Left ventricle myocardium inferior (tissue), 1 donor: ENCODE measurements around the gene PLA2R1. TPM values are rescaled to one million over a fixed set of nuclear protein-coding genes. Genes with fewer than 3 reads are reported as not detected.

Experiments
- DNase-seq: peaks from one replicate; pipeline ENCODE4 v3.0.0-alpha.2; 2020
- H3K27ac ChIP-seq: fragments of 200-600 bp; replicated peaks from 2 replicates; pipeline ENCODE4 v1.8.0; 2021
- H3K27me3 ChIP-seq: fragments of 200-600 bp; 2 replicates; pipeline ENCODE4 v1.8.0; 2021; ENCODE audit warnings: low read depth
- H3K36me3 ChIP-seq: fragments of 200-600 bp; 2 replicates; pipeline ENCODE4 v1.8.0; 2021
- H3K4me1 ChIP-seq: fragments of 200-600 bp; 2 replicates; pipeline ENCODE4 v1.8.0; 2021
- H3K4me3 ChIP-seq: fragments of 200-600 bp; 2 replicates; pipeline ENCODE4 v1.8.0; 2021; ENCODE audit warnings: mild to moderate bottlenecking, moderate library complexity
- H3K9me3 ChIP-seq: fragments of 200-600 bp; replicated peaks from 2 replicates; pipeline ENCODE4 v1.8.0; 2021
- CTCF ChIP-seq: fragments of 200-600 bp; IDR thresholded peaks from 2 replicates; pipeline ENCODE4 v1.8.0; 2021; ENCODE audit warnings: antibody characterized with exemption, mild to moderate bottlenecking, borderline replicate concordance
- intact Hi-C: fragments of 100-400 bp; cut with micrococcal nuclease; formaldehyde crosslinking; loops from one replicate; pipeline ENCODE4 v1.11.0; 2022
- total RNA-seq: library from RNA; stranded (reverse); fragmentation: NEBNext Ultra II Directional; extraction: Animal tissue kit (Norgen Biotek cat#: 25700); gene quantifications from one replicate; pipeline ENCODE4 v1.2.1, GENCODE V29; 2021
- donor health status: DM: no; HTN: yes; CAD: no; lungs with severe emphysema.

Gene PLA2R1
- total RNA-seq, 1 donor from 2014 or later: 2.3 TPM

GRCh38 chr2:160075171-160075570 is 12.8 kb upstream of the PLA2R1 start:
- H3K27ac ChIP-seq: no peak overlapping the region
- intact Hi-C loops: no loop called here
- no peaks in the 10 kb centered on the region for H3K9me3 ChIP-seq
- no peaks in the 10 kb centered on the region for H3K36me3 ChIP-seq
- H3K27me3 ChIP-seq: no peaks in the 10 kb centered on the region
- no peak for TF ChIP-seq CTCF
- no peaks in the 10 kb centered on the region for H3K4me1 ChIP-seq
- DNase-seq: no peak
- no peak overlapping the region for H3K4me3 ChIP-seq

GRCh38 chr2:160073284-160073888 is 11.0 kb upstream of the PLA2R1 start:
- no peak for TF ChIP-seq CTCF
- intact Hi-C loops: no loop called here

DNA sequence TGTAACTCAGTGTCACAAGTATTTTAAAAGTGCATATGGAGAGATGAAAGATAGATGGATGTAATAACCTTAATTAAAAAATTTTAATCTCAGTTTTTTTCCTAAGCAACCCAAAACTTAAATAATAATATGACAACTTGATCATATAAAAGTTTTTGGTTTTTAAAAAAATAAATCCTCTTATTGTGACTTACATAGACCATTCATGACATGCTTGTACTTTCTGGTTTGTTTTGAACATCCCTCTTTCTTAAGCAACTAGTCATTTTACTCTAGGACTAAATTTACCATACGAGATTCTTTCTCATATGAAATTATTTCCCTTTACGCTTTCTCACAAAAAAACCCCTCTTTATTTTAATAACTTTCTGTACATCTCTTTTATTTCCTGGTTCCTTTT is 6.5 kb upstream of the PLA2R1 start:
- H3K4me3 ChIP-seq: no peak overlapping the region
- DNase-seq: no peak

More at GRCh38 chr2:160073284-160073888, 11.0 kb upstream of the PLA2R1 start:
- DNase-seq: no peak
- Histone ChIP-seq H3K27me3 (no peaks in the 10 kb centered on the region), H3K4me1 (no peaks in the 10 kb centered on the region), H3K9me3 (peaks cover 9% of the 10 kb centered on the region), H3K4me3 (no peak overlapping the region), H3K36me3 (no peaks in the 10 kb centered on the region), H3K27ac (no peak overlapping the region)

DNA sequence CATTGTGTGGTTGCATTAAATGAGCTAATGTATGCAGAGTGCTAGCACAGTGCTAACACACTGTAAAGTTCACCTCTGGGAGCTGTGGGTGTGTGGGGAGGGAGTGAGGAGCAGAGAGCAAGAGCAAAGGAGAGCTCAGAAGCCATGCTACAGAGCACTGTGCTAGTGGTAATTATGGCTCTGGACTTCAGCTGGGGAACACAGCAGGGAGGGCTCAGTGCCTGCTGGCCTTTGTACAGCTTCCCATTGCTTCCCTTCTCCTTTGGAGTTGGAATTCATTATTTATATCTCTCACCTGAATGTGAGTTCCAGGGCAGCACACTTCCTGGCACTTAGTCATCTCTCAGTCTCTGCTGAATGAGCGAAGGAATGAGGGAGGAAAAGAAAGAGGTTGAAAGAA is 2.5 kb upstream of the PLA2R1 start:
- H3K27ac ChIP-seq: peak overlapping the region; percentile 68
- no peak for DNase-seq
- no peak overlapping the region for H3K4me3 ChIP-seq
- peaks cover 41% of the 10 kb centered on the region for H3K4me1 ChIP-seq
- no peak for TF ChIP-seq CTCF
- H3K9me3 ChIP-seq: peaks cover 12% of the 10 kb centered on the region
- intact Hi-C loops: no loop called here
- H3K27me3 ChIP-seq: peaks cover 18% of the 10 kb centered on the region
- H3K36me3 ChIP-seq: no peaks in the 10 kb centered on the region

More for the DNA sequence above, 6.5 kb upstream of the PLA2R1 start:
- Histone ChIP-seq H3K36me3 (no peaks in the 10 kb centered on the region), H3K9me3 (peaks cover 12% of the 10 kb centered on the region), H3K27me3 (no peaks in the 10 kb centered on the region), H3K27ac (no peak overlapping the region), H3K4me1 (peaks cover 12% of the 10 kb centered on the region)
- no peak for TF ChIP-seq CTCF
- intact Hi-C loops: no loop called here

GRCh38 chr2:160063879-160064612 is 1.6 kb upstream of the PLA2R1 start:
- DNase-seq: no peak
- peak overlapping the region; percentile 68 for H3K27ac ChIP-seq
- intact Hi-C loops: no loop called here
- TF ChIP-seq CTCF: no peak
- H3K36me3 ChIP-seq: no peaks in the 10 kb centered on the region
- peaks cover 21% of the 10 kb centered on the region for H3K27me3 ChIP-seq
- H3K4me3 ChIP-seq: no peak overlapping the region
- H3K4me1 ChIP-seq: peaks cover 41% of the 10 kb centered on the region
- peaks cover 10% of the 10 kb centered on the region for H3K9me3 ChIP-seq
